Thyroid gland (tissue), 4 donors: ENCODE data around the gene CAMK1D.

Experiments used
- CTCF ChIP-seq, 6 experiments: fragments of 200-600 bp in 3 of 6; fragments of 450-650 bp in 3 of 6; sonication (generic) in 3 of 6; IDR thresholded peaks; one replicate each; pipeline ENCODE4 v1.5.1; 2016 to 2019; ENCODE audit warnings: antibody characterized with exemption in 6 of 6, mild to moderate bottlenecking in 2 of 6, inconsistent platforms in 1 of 6, moderate library complexity in 1 of 6
- POLR2A ChIP-seq, 2 donors: fragments of 450-650 bp; IDR thresholded peaks; one replicate each; pipeline ENCODE4 v1.6.1; 2017; ENCODE audit warnings: antibody characterized with exemption in 2 of 2, mild to moderate bottlenecking in 2 of 2, moderate library complexity in 1 of 2

GRCh38 chr10:12427276-12427675 lies 77.9 kb downstream of the CAMK1D start:
- TF ChIP-seq CTCF (IDR thresholded peaks at IDR 0.05) (no peak), POLR2A (IDR thresholded peaks at IDR 0.05) (no peak)
